Activated gamma-delta T cell treated with anti-CD3 and anti-CD28 coated beads, Interleukin-2, amount 50 U/mL, for 16 hours (primary cell): ENCODE measurements around the gene TMEM245.
"Not testable (repeated sequence)": the region's sequence is repeated elsewhere in the genome, so short reads cannot be mapped to it uniquely, and the experiment has no call there.

Experiments
- DNase-seq: peaks from one replicate; pipeline ENCODE4 v3.0.0-alpha.2; 2020; ENCODE audit warnings: low read depth

Gene TMEM245

DNA sequence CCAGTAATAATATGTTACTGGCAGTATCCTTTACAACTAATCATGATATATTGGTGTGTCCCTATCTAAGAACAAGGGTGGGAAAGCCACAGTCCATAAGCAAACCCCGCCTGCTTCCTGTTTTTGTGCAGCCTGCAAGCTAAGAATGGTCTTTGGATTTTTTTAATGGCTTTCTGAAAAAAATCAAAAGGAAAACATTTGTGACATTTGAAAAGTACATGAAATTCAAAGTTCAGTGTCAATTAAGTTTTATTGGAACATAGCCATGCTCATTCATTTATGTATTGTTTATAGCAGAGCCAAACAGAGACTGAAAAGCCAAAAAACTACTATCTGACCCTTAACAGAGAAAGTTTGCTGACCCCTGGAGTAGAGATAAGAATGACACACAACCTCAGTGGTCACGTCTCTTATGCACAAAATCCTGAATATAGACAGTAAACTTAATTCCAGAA lies 12.8 kb upstream of the TMEM245 start:
- DNase-seq: no peak

DNA sequence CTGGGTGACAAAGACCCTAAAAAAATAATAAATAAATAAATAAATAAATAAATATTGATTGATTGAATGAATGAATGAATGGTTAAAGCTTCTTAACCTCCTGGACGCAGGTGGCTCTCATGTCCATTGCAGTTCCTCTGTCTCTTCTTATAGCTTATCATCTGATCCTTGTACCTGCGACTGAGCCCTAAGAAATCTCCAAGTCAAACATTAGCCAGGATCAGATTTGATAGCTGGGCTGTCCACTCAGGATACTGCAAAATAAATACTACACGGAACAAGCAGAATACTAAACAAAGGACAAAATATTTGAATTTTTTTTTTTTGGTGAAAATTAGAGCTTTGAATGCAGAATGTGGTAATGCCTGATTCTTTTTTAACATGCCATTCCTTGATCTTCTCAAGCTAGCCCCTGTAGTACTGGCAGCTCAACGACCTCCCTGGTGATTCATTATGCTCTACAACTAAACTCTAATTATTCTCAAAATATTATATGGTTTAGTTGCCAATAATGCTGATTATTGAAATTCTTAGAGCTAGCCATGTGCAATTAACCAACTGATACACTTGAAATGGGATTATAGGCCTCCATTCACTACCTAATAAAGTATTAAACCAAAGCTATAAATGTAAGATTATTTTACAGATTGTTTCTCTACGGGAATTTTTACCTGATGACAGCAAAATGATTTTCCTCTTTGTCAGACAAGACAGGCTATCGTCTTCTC lies 9.9 kb upstream of the TMEM245 start:
- DNase-seq: no peak

- DNase-seq: not testable (repeated sequence)
Measured at GRCh38 chr9:109126671-109127070, 6.9 kb upstream of the TMEM245 start.

DNA sequence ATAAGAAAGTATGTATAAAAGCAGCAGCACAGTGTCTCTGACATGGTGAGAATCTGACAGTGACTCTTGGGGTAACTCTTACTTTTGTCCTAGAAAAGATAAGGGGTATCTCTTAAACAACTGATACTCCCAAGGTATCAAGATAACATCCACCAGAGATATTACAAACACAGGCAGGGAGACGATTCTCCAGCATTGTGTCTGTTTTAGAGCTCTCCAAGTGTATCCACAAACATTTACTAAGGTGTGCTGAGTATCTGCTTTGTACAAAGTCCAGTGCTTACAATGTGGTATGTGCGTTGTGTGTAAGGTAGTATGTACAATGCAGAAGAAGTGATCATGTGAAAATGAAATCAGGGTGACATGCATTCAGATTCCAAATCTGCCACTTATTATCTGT lies 4.4 kb upstream of the TMEM245 start:
- DNase-seq: no peak

DNA sequence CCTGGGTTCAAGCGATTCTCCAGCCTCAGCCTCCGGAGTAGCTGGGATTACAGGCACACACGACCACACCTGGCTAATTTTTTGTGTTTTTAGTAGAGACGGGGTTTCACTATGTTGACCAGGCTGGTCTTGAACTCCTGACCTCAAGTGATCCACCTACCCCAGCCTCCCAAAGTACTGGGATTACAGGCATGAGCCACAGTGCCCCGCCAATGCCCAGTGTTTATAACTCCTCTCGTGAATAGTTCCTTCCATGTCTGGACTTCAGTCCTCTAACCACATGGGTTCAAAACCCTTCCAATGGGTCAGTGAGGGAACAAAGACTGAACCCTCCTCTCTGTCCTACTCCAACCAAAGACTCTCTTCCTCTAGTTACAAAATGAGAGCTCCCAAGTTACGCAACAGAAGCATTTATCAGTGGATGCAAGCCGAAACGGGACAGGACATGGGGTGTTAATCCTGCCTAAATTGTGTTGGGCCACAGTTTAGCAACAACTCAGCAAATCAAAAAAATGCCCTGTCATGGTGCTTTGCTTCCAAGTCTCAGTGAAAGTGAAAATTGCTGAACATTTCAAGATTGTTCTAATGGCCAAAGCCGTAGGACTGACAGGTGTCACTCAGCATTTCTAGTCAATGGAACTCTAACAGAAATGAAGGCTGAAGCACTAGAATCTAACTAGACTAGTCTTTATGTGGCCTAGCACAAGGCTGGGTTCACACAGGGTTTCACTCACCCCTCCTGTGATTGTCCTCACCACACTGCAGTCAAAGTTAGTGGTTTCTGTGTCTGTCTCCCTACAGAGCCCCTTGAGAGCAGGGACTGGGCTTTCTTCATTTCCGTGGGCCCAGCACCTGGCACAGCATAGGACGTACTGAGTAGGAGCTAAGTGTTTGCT lies 3.2 kb upstream of the TMEM245 start:
- DNase-seq: no peak

GRCh38 chr9:109121232-109121796 lies 1.6 kb upstream of the TMEM245 start:
- DNase-seq: no peak

- DNase-seq: no peak
Measured at GRCh38 chr9:109120204-109120789, 550 bp upstream of the TMEM245 start.

GRCh38 chr9:109118808-109119438 lies 824 bp downstream of the TMEM245 start:
- no peak for DNase-seq

- no peak for DNase-seq
Measured at GRCh38 chr9:109117856-109118807, 1.6 kb downstream of the TMEM245 start.

DNA sequence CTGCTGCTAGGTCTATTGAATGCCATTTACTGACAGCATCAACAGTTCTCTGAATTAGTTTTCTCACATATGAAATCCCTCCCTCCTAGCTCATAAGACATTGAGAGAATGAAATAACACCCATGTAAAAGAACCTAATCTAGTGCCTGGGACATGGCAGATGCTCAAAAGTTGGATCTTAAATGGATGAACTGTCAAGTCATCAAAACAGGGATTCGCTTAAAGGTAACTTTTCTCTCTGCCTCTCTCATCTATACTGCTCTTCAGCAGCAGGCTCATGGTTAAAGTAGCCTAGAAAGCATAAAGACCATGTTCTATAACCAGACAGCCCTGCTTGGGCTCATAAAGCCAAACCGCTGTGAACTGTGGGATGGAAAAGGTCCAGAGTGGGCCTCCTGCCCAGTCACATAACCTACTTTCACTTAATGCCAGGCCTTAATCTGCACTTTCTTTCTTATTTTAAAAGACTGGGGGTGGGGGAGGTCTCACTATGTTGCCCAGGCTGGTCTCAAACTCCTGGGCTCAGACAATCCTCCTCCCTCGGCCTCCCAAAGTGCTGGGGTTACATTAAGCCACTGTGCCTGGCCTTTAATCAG lies 3.7 kb downstream of the TMEM245 start:
- no peak for DNase-seq

GRCh38 chr9:109114670-109115069 lies 5.1 kb downstream of the TMEM245 start:
- DNase-seq: no peak

DNA sequence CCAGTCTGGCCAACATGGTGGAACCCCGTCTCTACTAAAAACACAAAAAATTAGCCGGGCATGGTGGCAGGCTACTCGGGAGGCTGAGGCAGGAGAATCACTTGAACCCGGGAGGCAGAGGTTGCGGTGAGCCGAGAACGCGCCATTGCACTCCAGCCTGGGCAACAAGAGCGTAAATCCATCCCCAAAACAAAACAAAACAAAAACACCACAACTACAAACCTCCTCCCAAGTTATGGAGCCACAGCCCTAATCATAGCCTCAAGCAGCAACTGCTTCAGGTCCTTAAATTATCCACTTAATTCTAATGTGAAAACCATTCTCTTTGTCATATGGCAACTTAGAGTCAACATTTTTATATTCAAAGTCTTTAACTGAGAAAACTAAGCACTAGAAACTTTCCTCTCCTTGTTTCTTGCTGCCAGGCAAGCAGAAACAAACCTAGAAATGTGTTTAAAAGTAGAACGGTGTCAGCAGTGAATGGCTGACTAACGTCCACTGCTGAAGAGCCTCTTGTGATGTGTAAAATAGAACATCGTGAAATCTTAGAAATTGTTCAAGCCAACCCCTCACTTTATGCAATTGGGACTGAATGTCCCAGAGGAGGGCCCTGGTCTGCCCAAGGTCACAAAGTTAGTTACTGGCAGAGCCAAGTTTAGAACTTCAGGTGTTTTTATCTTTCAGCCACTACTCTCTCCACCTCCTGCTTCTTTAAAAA lies 5.7 kb downstream of the TMEM245 start:
- DNase-seq: no peak

- DNase-seq: no peak
Measured at GRCh38 chr9:109113254-109113653, 6.5 kb downstream of the TMEM245 start.

DNA sequence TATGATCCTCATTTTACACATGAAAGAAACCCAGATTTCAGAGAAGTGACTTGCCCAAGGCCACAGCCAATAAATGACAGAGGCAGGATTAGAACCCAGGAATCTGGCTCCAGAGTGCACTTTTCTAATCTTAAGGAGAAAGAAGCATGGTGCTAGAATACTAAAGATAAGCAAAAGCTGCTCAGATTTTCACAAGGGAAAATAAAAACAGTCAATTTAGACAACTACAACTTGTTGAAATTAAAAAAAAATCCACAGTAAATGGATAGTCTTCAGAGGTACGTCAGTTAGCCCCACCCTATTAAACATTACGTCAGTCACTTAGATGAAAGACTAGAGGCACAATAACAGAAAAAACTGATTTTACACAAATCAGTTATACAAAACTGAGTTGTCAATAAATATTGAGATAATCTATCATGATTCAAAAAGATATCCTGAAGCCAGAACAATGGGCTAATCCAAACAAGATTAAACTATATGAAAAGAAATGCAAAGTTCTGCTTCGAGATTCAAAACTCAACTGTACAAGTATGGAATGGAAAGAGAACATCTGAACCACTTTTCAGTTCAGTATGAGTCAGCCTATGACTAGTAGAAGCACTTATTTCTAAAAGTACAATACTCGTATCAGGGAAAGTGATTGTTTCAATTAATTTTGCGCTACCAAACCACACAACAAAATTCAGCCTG lies 9.3 kb downstream of the TMEM245 start:
- no peak for DNase-seq

DNA sequence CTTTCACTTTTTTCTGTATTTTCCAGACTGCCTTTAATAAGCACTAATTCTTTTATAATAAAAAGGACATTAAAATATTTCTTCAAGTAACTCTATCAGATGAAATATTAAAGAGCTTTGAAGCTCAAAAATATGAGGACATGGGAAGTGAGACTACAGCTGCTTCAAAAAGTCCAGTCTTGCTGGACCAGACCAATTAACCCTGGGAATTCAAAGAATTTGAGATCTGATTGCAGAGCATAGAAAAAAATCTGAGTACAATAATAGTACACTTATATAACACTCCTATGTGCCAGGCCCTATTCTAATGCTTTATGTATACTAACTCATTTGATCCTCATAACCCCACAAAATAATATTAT lies 9.8 kb downstream of the TMEM245 start:
- DNase-seq: no peak

DNA sequence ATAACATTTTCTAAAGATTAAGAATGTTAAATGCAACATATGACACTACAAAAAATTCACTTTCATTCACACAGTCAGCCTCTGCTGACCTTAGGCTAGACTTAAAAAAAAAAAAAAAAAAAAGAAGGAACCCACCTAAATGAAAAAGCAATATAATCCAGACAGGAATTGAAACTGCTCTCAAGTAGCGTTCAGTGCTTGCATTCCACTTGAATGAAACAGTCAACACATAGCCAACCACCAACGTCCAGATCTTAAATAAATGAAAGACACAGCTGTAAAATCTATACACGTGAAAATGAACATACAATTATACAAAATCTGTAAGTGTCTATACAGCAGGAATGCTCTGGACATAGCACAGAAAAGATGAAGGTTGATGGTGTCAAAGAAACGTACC lies 11.4 kb downstream of the TMEM245 start:
- DNase-seq: no peak

GRCh38 chr9:109107402-109108240 lies 12.1 kb downstream of the TMEM245 start:
- DNase-seq: no peak

DNA sequence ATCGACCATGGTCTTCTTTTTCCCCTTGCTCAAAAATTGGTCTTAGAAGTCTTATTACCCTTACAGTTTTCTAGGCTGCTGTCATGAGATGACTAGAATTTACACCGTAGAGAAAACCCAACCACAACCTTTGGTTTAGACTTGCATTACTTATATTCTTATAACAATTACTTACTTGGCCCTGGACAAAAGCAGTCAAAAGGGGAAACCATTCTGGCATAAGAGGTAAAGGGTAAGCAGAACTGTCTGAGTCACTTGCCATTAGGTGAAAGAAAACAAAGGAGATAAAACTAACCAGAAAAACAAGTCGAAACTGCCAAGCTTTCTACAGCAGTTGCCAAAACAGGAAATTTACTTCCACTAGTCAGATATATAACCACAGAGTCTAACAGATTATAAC lies 17.9 kb downstream of the TMEM245 start:
- DNase-seq: no peak
